Ascending aorta (tissue), 2 donors: Measurements from ENCODE around the gene KRTAP13-3. TPM values are rescaled to one million over a fixed set of nuclear protein-coding genes. Genes with fewer than 3 reads are reported as not detected.

ENCODE experiments used
- DNase-seq, 2 donors: peaks; one replicate each; pipeline ENCODE4 v3.0.0-alpha.2; 2019; ENCODE audit warnings: low spot score in 2 of 2
- H3K27ac ChIP-seq, 2 donors: fragments of 200-600 bp; sonication (generic); one replicate each; pipeline ENCODE4 v1.5.1; 2016 to 2017; ENCODE audit warnings: mild to moderate bottlenecking in 1 of 2
- H3K27me3 ChIP-seq: fragments of 200-600 bp; sonication (generic); one replicate; pipeline ENCODE4 v1.5.1; 2017
- H3K36me3 ChIP-seq, 2 donors: fragments of 200-600 bp; sonication (generic); one replicate each; pipeline ENCODE4 v1.5.1; 2016
- H3K4me1 ChIP-seq, 2 donors: fragments of 200-600 bp; sonication (generic); one replicate each; pipeline ENCODE4 v1.5.1; 2016 to 2017; ENCODE audit warnings: mild to moderate bottlenecking in 1 of 2
- H3K4me3 ChIP-seq, 2 donors: fragments of 200-600 bp; sonication (generic); one replicate each; pipeline ENCODE4 v1.5.1; 2016 to 2017; ENCODE audit warnings: mild to moderate bottlenecking in 1 of 2
- H3K9me3 ChIP-seq, 2 donors: fragments of 200-600 bp; sonication (generic); one replicate each; pipeline ENCODE4 v1.5.1; 2016
- intact Hi-C: fragments of 100-400 bp; cut with DNase I; formaldehyde crosslinking; loops from one replicate; pipeline ENCODE4 v1.15.1; 2023
- total RNA-seq: library from RNA; depleted of rRNA; stranded (reverse); fragments of >200 nt; gene quantifications from one replicate; pipeline ENCODE4 v1.1.0, GENCODE V29; 2016
- TF ChIP-seq, protein P1 (sequence below), 3 experiments: fragments of 200-600 bp in 2 of 3; fragments of 450-650 bp in 1 of 3; sonication (generic) in 2 of 3; IDR thresholded peaks; one replicate each; pipeline ENCODE4 v1.5.1; 2016 to 2019; ENCODE audit warnings: antibody characterized with exemption in 3 of 3, mild to moderate bottlenecking in 1 of 3, moderate library complexity in 1 of 3

Gene KRTAP13-3
- total RNA-seq, 1 donor from 2014 or later, result not detected

GRCh38 chr21:30430170-30430655 is 4.5 kb upstream of the KRTAP13-3 start, which contains the start of gene KRTAP13-4:
KRTAP13-4 (plus strand) TSS chr21:30430220; CDS start chr21:30430276, 56 bp downstream.
- intact Hi-C loops, result no loop called here
- no peaks in the 10 kb centered on the region for H3K27me3 ChIP-seq
- no peak within 1 kb of the TSS for H3K27ac ChIP-seq
- no peaks in the 10 kb centered on the region for H3K4me1 ChIP-seq
- DNase-seq, result no peak
- no peak within 1 kb of the TSS for H3K4me3 ChIP-seq
- no peaks in the 10 kb centered on the region for H3K36me3 ChIP-seq
- H3K9me3 ChIP-seq, result no peaks in the 10 kb centered on the region
- TF ChIP-seq, protein P1, sequence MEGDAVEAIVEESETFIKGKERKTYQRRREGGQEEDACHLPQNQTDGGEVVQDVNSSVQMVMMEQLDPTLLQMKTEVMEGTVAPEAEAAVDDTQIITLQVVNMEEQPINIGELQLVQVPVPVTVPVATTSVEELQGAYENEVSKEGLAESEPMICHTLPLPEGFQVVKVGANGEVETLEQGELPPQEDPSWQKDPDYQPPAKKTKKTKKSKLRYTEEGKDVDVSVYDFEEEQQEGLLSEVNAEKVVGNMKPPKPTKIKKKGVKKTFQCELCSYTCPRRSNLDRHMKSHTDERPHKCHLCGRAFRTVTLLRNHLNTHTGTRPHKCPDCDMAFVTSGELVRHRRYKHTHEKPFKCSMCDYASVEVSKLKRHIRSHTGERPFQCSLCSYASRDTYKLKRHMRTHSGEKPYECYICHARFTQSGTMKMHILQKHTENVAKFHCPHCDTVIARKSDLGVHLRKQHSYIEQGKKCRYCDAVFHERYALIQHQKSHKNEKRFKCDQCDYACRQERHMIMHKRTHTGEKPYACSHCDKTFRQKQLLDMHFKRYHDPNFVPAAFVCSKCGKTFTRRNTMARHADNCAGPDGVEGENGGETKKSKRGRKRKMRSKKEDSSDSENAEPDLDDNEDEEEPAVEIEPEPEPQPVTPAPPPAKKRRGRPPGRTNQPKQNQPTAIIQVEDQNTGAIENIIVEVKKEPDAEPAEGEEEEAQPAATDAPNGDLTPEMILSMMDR (IDR thresholded peaks at IDR 0.05), result no peak

- no peaks in the 10 kb centered on the region for H3K9me3 ChIP-seq
- intact Hi-C loops, result no loop called here
- TF ChIP-seq, protein P1 (IDR thresholded peaks at IDR 0.05), result no peak
- H3K4me3 ChIP-seq, result no peak overlapping the region
- H3K27ac ChIP-seq, result no peak overlapping the region
- H3K36me3 ChIP-seq, result no peaks in the 10 kb centered on the region
- H3K4me1 ChIP-seq, result no peaks in the 10 kb centered on the region
- no peaks in the 10 kb centered on the region for H3K27me3 ChIP-seq
- no peak for DNase-seq
Measured at GRCh38 chr21:30426731-30427130, 1.0 kb upstream of the KRTAP13-3 start.

- H3K36me3 ChIP-seq, result no peaks in the 10 kb centered on the region
- TF ChIP-seq, protein P1 (IDR thresholded peaks at IDR 0.05), result no peak
- intact Hi-C loops, result no loop called here
Measured at GRCh38 chr21:30415993-30416392, 9.7 kb downstream of the KRTAP13-3 start.

DNA sequence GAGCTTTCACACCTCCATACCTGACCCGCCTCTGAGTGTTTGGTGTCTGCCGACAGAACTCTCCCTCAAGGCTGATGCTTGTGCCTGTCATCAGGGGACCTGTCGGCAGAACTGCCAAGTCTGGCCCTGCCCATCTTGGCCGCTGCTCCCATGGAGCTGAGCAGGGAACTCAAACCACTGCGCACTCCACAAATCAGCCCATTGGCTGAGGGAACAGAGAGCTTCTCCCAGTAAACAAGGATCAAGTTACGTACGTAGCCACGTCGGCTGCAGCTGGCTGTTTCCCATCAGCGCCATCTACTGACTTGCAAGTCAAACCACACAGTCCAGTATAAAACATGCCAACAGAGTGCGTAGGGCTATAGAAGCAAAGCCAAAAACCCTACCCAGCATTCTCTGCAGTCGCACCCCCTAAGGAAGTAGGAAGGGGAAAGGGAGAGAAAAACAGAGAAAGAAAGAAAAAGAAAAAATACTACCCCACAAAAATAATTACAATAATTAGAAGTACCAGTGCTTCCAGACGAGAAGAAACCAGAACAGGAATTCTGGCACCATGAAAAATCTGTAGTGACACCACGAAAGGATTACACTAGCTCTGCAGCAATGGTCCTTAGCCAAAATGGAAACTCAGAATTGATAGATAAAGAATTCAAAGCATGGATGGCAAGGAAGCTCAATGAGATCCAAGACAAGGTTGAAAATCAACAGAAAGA is 16.8 kb downstream of the KRTAP13-3 start:
- no peaks in the 10 kb centered on the region for H3K36me3 ChIP-seq

More at GRCh38 chr21:30415993-30416392, 9.7 kb downstream of the KRTAP13-3 start:
- H3K27me3 ChIP-seq, result no peaks in the 10 kb centered on the region
- H3K27ac ChIP-seq, result no peak overlapping the region
- no peak overlapping the region for H3K4me3 ChIP-seq
- no peaks in the 10 kb centered on the region for H3K9me3 ChIP-seq
- DNase-seq, result no peak
- H3K4me1 ChIP-seq, result no peaks in the 10 kb centered on the region

GRCh38 chr21:30395731-30396130 is 30.0 kb downstream of the KRTAP13-3 start, which contains the start of gene KRTAP13-1:
KRTAP13-1 (plus strand) TSS chr21:30396031; CDS start chr21:30396087, 56 bp downstream.
- intact Hi-C loops, result no loop called here

More for the DNA sequence above, 16.8 kb downstream of the KRTAP13-3 start:
- no peak overlapping the region for H3K27ac ChIP-seq
- no peak overlapping the region for H3K4me3 ChIP-seq
- H3K27me3 ChIP-seq, result no peaks in the 10 kb centered on the region
- TF ChIP-seq, protein P1 (IDR thresholded peaks at IDR 0.05), result peak in 1 of 3 experiments; percentile 18
- intact Hi-C loops, result no loop called here
- no peaks in the 10 kb centered on the region for H3K4me1 ChIP-seq
- no peak for DNase-seq
- no peaks in the 10 kb centered on the region for H3K9me3 ChIP-seq

More at GRCh38 chr21:30395731-30396130, 30.0 kb downstream of the KRTAP13-3 start, which contains the start of gene KRTAP13-1:
- Histone ChIP-seq H3K4me1 (no peaks in the 10 kb centered on the region), H3K9me3 (no peaks in the 10 kb centered on the region), H3K27me3 (no peaks in the 10 kb centered on the region), H3K27ac (no peak within 1 kb of the TSS), H3K36me3 (no peaks in the 10 kb centered on the region), H3K4me3 (no peak within 1 kb of the TSS)
- no peak for DNase-seq
- TF ChIP-seq, protein P1 (IDR thresholded peaks at IDR 0.05), result no peak
